CD4-positive, alpha-beta T cell (primary cell): ENCODE measurements around the gene THOP1. TPM values are rescaled to one million over a fixed set of nuclear protein-coding genes. Genes with fewer than 3 reads are reported as not detected.

Experiments
- ATAC-seq: fragments of 200-7000 bp; cut with Tn5 transposase; one replicate; pipeline ENCODE4 v1.10.0; 2022; ENCODE audit warnings: mild to moderate bottlenecking; ENCODE audit not compliant: poor library complexity
- CTCF ChIA-PET: fragments of 350-600 bp; sonication (Branson Sonifier 250); formaldehyde crosslinking; loops from one replicate; lab custom pipeline; 2021; ENCODE audit warnings: antibody characterized with exemption, inconsistent platforms; lab: Charles Lee
- POLR2A ChIA-PET: fragments of 350-600 bp; sonication (Branson Sonifier 250); formaldehyde crosslinking; loops from one replicate; lab custom pipeline; 2021; ENCODE audit warnings: antibody characterized with exemption, inconsistent platforms; lab: Charles Lee
- DNase-seq, 14 experiments: peaks; one replicate each; pipeline ENCODE4 v3.0.0-alpha.2; 2013 to 2020; ENCODE audit warnings: mixed read lengths in 2 of 14
- H3K27ac ChIP-seq, 2 donors: one replicate each; pipeline versions ENCODE4 v1.5.1 to v1.7.0; 2013; ENCODE audit warnings: low read length in 2 of 2, low read depth in 1 of 2, mild to moderate bottlenecking in 1 of 2
- H3K27me3 ChIP-seq, 2 experiments: 1 replicate in 1 of 2; 2 replicates in 1 of 2; pipeline versions ENCODE4 v1.6.1 to v1.7.0; 2013; ENCODE audit warnings: low read length in 2 of 2, control low read depth in 1 of 2, mild to moderate bottlenecking in 1 of 2, moderate library complexity in 1 of 2; ENCODE audit not compliant: insufficient read depth in 2 of 2, control insufficient read depth in 1 of 2
- H3K36me3 ChIP-seq: one replicate; pipeline ENCODE4 v1.6.1; 2013; ENCODE audit warnings: low read length, control low read depth; ENCODE audit not compliant: insufficient read depth
- H3K4me1 ChIP-seq: one replicate; pipeline ENCODE4 v1.6.1; 2013; ENCODE audit warnings: low read length, control low read depth; ENCODE audit not compliant: insufficient read depth
- H3K4me3 ChIP-seq: one replicate; pipeline ENCODE4 v1.5.1; 2013; ENCODE audit warnings: mild to moderate bottlenecking, low read length, moderate library complexity
- H3K9me3 ChIP-seq, 2 experiments: 1 replicate in 1 of 2; 2 replicates in 1 of 2; pipeline versions ENCODE4 v1.6.1 to v1.7.0; 2013; ENCODE audit warnings: low read length in 2 of 2, mild to moderate bottlenecking in 2 of 2, control low read depth in 1 of 2, moderate library complexity in 1 of 2; ENCODE audit not compliant: control insufficient read depth in 1 of 2, insufficient read depth in 1 of 2
- H3K27ac Mint-ChIP-seq: one replicate; pipeline ENCODE4 v1.8.0; 2020; ENCODE audit warnings: mixed read lengths
- H3K27me3 Mint-ChIP-seq: one replicate; pipeline ENCODE4 v1.8.0; 2021; ENCODE audit warnings: mixed read lengths
- H3K36me3 Mint-ChIP-seq: one replicate; pipeline ENCODE4 v1.8.0; 2021; ENCODE audit warnings: low read depth, mixed read lengths
- H3K4me1 Mint-ChIP-seq: one replicate; pipeline ENCODE4 v1.8.0; 2021; ENCODE audit warnings: low read depth, mixed read lengths
- H3K4me3 Mint-ChIP-seq: one replicate; pipeline ENCODE4 v1.8.0; 2020; ENCODE audit warnings: mild to moderate bottlenecking, mixed read lengths
- H3K9me3 Mint-ChIP-seq: one replicate; pipeline ENCODE4 v1.8.0; 2020; ENCODE audit warnings: mixed read lengths
- intact Hi-C, 2 experiments: fragments of 100-400 bp; cut with DNase I in 1 of 2; cut with micrococcal nuclease in 1 of 2; formaldehyde crosslinking; loops; one replicate each; pipeline versions ENCODE4 v1.15.1 to v1.9.0; 2023 to 2025; cut with DNase I, micrococcal nuclease
- total RNA-seq, 174 experiments: library from RNA in 2 of 174; stranded (reverse) in 2 of 174; gene quantifications; one replicate each; pipeline ENCODE4 v1.2.3 and lab custom pipeline; 2021 to 2026
- TF ChIP-seq, protein P1 (sequence below): fragments of 200-600 bp; IDR thresholded peaks from one replicate; pipeline ENCODE4 v1.8.0; 2022; ENCODE audit warnings: antibody characterized with exemption, mild to moderate bottlenecking

Gene THOP1
- total RNA-seq, 2 experiments from 2014 or later, result 26.6 to 27.3 TPM

DNA sequence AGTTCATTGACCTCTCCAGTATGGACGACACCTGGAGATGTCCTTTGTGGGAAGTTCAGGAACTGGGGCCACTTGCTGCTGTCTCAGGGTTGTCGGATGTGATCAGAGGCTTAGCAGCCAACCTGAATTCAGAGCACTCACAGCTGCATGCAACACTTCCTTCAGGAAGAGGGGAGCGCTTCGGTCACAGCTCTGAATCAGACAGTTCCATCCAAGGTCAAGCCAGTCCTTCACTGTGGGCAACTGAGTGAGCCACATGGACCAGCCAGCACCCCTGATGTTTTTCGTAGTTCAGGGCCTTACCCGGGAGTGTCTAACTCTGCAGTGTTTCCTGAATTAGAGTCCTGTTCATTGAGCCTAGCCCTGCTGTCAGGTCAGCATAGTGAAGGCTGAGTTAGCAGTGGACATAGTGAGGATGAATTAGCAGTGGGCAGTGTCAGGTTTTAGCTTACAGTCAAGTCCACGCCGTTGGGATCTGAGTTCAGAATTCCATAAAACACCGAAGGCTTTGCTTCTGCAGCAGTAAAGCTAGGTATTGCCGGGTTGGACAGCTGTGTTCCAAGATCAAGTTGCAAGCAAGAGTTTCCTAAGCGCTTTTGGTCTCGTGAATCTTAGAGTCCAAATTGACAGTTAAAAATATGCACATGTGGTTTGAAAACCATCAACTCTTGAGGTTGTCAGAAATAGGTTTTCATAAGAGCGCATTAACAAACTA lies 61.0 kb downstream of the THOP1 start:
- Mint-ChIP-seq H3K4me1 (peaks cover 32% of the 10 kb centered on the region), H3K36me3 (peaks cover 67% of the 10 kb centered on the region)

DNA sequence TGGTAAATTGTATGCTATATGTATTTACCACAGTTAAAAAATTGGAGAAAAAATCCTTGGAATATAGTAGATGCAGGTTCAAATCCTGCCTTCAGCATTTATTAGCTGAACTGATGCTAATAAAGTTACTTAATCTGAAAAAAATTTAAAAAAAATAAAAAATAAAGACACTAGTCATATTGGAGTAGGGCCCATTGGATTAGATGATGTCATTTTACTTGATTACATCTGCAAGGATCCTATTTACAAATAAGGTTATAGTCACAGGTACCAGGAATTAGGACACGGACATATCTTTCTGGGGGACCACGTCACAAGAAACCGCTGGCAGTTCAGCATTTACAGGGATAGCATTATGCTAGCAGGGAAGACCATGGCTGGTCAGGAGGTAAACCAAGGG lies 62.2 kb downstream of the THOP1 start:
- Histone ChIP-seq H3K36me3 (peaks cover 18% of the 10 kb centered on the region), H3K9me3 (peaks cover 9 to 24% of the 10 kb centered on the region in 2 experiments), H3K4me1 (peaks cover 19% of the 10 kb centered on the region), H3K4me3 (no peak overlapping the region), H3K27ac (no peak overlapping the region), H3K27me3 (no peaks in the 10 kb centered on the region)
- Mint-ChIP-seq H3K27me3 (no peaks in the 10 kb centered on the region), H3K36me3 (peaks cover 73% of the 10 kb centered on the region), H3K4me3 (no peak overlapping the region), H3K9me3 (peaks cover 4% of the 10 kb centered on the region), H3K27ac (no peak overlapping the region), H3K4me1 (peaks cover 24% of the 10 kb centered on the region)
- ChIA-PET CTCF (no interaction called here), POLR2A (no interaction called here)
- intact Hi-C loops, result no loop called here
- ATAC-seq (no peak), DNase-seq (no peak)
- TF ChIP-seq, protein P1, sequence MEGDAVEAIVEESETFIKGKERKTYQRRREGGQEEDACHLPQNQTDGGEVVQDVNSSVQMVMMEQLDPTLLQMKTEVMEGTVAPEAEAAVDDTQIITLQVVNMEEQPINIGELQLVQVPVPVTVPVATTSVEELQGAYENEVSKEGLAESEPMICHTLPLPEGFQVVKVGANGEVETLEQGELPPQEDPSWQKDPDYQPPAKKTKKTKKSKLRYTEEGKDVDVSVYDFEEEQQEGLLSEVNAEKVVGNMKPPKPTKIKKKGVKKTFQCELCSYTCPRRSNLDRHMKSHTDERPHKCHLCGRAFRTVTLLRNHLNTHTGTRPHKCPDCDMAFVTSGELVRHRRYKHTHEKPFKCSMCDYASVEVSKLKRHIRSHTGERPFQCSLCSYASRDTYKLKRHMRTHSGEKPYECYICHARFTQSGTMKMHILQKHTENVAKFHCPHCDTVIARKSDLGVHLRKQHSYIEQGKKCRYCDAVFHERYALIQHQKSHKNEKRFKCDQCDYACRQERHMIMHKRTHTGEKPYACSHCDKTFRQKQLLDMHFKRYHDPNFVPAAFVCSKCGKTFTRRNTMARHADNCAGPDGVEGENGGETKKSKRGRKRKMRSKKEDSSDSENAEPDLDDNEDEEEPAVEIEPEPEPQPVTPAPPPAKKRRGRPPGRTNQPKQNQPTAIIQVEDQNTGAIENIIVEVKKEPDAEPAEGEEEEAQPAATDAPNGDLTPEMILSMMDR, result no peak

More for the DNA sequence above, 61.0 kb downstream of the THOP1 start:
- H3K36me3 ChIP-seq, result peaks cover 7% of the 10 kb centered on the region
- DNase-seq (no peak), ATAC-seq (no peak)
- intact Hi-C loops, result no loop called here
- no peaks in the 10 kb centered on the region for H3K9me3 Mint-ChIP-seq
- H3K9me3 ChIP-seq, result peaks cover 9 to 13% of the 10 kb centered on the region in 2 experiments
- ChIA-PET CTCF (no interaction called here), POLR2A (no interaction called here)
- no peaks in the 10 kb centered on the region for H3K27me3 Mint-ChIP-seq
- no peak overlapping the region for H3K27ac Mint-ChIP-seq
- no peak overlapping the region for H3K4me3 Mint-ChIP-seq
- H3K4me1 ChIP-seq, result peaks cover 25% of the 10 kb centered on the region
- H3K27ac ChIP-seq, result no peak overlapping the region
- no peaks in the 10 kb centered on the region for H3K27me3 ChIP-seq
- H3K4me3 ChIP-seq, result no peak overlapping the region
- TF ChIP-seq, protein P1, result no peak

DNA sequence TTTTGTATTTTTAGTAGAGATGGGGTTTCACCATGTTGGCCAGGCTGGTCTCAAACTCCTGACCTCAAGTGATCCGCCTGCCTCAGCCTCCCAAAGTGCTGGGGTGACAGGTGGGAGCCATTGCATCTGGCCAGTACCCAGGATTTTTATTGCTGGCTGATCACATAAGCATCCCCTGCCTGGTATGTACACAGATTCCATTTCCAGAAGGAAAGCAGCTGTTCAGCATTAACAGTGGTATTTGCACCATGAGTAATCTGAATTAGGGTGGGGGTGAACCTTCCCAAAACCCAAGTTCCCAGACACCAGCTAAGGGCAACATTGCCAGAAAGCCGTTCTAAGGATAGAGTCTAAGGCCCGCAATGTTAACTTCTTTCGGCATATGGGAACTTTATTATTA lies 63.3 kb downstream of the THOP1 start:
- H3K36me3 ChIP-seq, result peaks cover 29% of the 10 kb centered on the region
- H3K9me3 Mint-ChIP-seq, result peaks cover 9% of the 10 kb centered on the region
- CTCF ChIA-PET, result no interaction called here

More for the DNA sequence above, 63.3 kb downstream of the THOP1 start:
- peaks cover 11% of the 10 kb centered on the region for H3K4me1 ChIP-seq
- Mint-ChIP-seq H3K4me3 (no peak overlapping the region), H3K27me3 (no peaks in the 10 kb centered on the region), H3K27ac (no peak overlapping the region), H3K36me3 (peaks cover 77% of the 10 kb centered on the region), H3K4me1 (peaks cover 13% of the 10 kb centered on the region)
- no peak overlapping the region for H3K27ac ChIP-seq
- POLR2A ChIA-PET, result no interaction called here
- peaks cover 9 to 35% of the 10 kb centered on the region in 2 experiments for H3K9me3 ChIP-seq
- intact Hi-C loops, result no loop called here
- ATAC-seq, result no peak
- TF ChIP-seq, protein P1, result no peak
- no peak overlapping the region for H3K4me3 ChIP-seq
- H3K27me3 ChIP-seq, result no peaks in the 10 kb centered on the region
- no peak for DNase-seq
